Measurements from ENCODE around the gene PMM1. TPM values are rescaled to one million over a fixed set of nuclear protein-coding genes. Genes with fewer than 3 reads are reported as not detected.

PMM1 gene
- total and polyA plus RNA-seq, 2 of the 13 experiments (the other 11 are each of a cell fraction or from before 2014, with no cell fraction given), result 17.8 to 95.6 TPM

- H3K36me3 ChIP-seq (replicated peaks in 1 of 2; ENCODE audit: control insufficient read depth in 1 of 2, insufficient read depth in 2 of 2, low read length in 2 of 2), result no peaks in the 10 kb centered on the region
- no peak overlapping the region for H3K27ac ChIP-seq (ENCODE audit: extremely low read length, insufficient read depth, low read length)
- peak overlapping the region; percentile 34; the same call in 1 of the 2 replicates for H3K9ac ChIP-seq (ENCODE audit: insufficient read depth, low read depth, low read length)
- WGBS (ENCODE audit: low lambda C conversion rate), result 0% methylated on average over 2 of the region's 6 CpGs
- H3K4me1 ChIP-seq (ENCODE audit: insufficient read depth, low read length), result peaks cover 91% of the 10 kb centered on the region
- in situ Hi-C loops (cut with HindIII; ENCODE audit: extremely low pct_ligation_motif_present, low pct_unique_long_range_greater_than_20kb), result no loop called here
- H3K4me2 ChIP-seq (ENCODE audit: low read depth, low read length), result peak overlapping the region; percentile 91
- no peak overlapping the region for H2AFZ ChIP-seq (ENCODE audit: low read length)
- FAIRE-seq (no peak), ATAC-seq (peak; percentile 42), DNase-seq (ENCODE audit: low spot score) (no peak)
- no peaks in the 10 kb centered on the region for H3K79me2 ChIP-seq (ENCODE audit: insufficient read depth, low read length)
- no peaks in the 10 kb centered on the region for H3K9me3 ChIP-seq (ENCODE audit: low read length)
- peak overlapping the region in 2 of 3 experiments; percentile 26 to 65; a peak in 2 of 6 replicates for H3K4me3 ChIP-seq (replicated peaks in 1 of 3; ENCODE audit: insufficient read depth in 1 of 3, low read depth in 2 of 3, low read length in 3 of 3)
- ChIA-PET POLR2A (interaction anchor here (1.4 to 2.3 kb wide), 5 partner anchors 8 to 30 kb away, joined by 4 to 10 read pairs (median 5); no protein-coding TSS in a partner anchor), CTCF (ENCODE audit: low intra/inter-chr PET ratio, low total read pairs) (no interaction called here)
- no peaks in the 10 kb centered on the region for H4K20me1 ChIP-seq (ENCODE audit: insufficient read depth, low read length)
- no TSS peak for BruUV-seq (replicated peaks)
- TF ChIP-seq KIAA2018 (CRISPR knock-in tag; IDR thresholded peaks at IDR 0.05; ENCODE audit: borderline replicate concordance), result no peak
- TF ChIP-seq JARID2 (CRISPR knock-in tag; IDR thresholded peaks at IDR 0.05; ENCODE audit: insufficient replicate concordance), result no peak
- no peak for TF ChIP-seq RFX1 (IDR thresholded peaks at IDR 0.05)
- no peak for TF ChIP-seq KLF13 (CRISPR knock-in tag; IDR thresholded peaks at IDR 0.05)
- no peak for TF ChIP-seq NCOA5 (CRISPR knock-in tag; IDR thresholded peaks at IDR 0.05)
- TF ChIP-seq ZNF660 (CRISPR knock-in tag; IDR thresholded peaks at IDR 0.05; ENCODE audit: borderline replicate concordance, low read depth), result no peak
- no peak for TF ChIP-seq SKIL (CRISPR knock-in tag; IDR thresholded peaks at IDR 0.05; ENCODE audit: borderline replicate concordance)
- TF ChIP-seq SOX6 (IDR thresholded peaks at IDR 0.05), result no peak
- TF ChIP-seq SOX6 (CRISPR knock-in tag; IDR thresholded peaks at IDR 0.05), result 0 out of 2 replicates have a peak, but pooled peaks have one; percentile 13
- 0 out of 2 replicates have a peak, but pooled peaks have one; percentile 30 for TF ChIP-seq MAX (IDR thresholded peaks at IDR 0.05)
- peaks cover 0 to 29% of the 10 kb centered on the region in 2 experiments; a peak in 4 of 5 replicates for H3K27me3 ChIP-seq (ENCODE audit: control insufficient read depth in 1 of 2, insufficient read depth in 2 of 2, low read length in 2 of 2)
- intact Hi-C loops (cut with micrococcal nuclease; ENCODE audit: unreplicated experiment), result no loop called here
These were observed 29.6 kb downstream of the PMM1 start for GRCh38 chr22:41560095-41560471.

Measured in HepG2 (cell line).